22Rv1 (cell line): ENCODE results near the gene TTC13.

Source experiments
- ZFX ChIP-seq: fragments of 450-650 bp; IDR thresholded peaks from 2 replicates; pipeline ENCODE4 v1.6.1; 2017; ENCODE audit warnings: antibody characterized with exemption, borderline replicate concordance
- TF ChIP-seq, protein P1 (sequence below): fragments of 450-650 bp; IDR thresholded peaks from 2 replicates; pipeline ENCODE4 v1.5.1; 2017; ENCODE audit warnings: mild to moderate bottlenecking

DNA sequence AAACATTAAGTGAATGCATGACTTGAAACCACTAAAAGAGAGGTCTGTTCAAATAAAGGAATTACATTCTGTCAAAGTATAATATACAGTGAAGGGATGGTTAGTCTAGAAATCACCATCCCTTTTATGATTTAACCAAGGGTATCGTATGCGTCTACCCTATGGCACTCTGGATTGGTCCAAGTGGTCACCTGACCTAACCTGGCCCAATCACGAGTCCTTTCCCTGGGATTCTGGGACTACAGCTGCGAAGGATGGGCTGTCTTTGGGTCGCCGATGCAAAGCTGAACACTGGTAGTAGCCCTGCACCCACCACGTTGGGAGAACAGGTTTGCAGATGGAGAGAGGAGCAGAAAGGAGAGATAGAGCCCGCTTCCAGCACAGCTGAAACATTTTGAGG, 79.9 kb downstream of the TTC13 start:
- TF ChIP-seq, protein P1, sequence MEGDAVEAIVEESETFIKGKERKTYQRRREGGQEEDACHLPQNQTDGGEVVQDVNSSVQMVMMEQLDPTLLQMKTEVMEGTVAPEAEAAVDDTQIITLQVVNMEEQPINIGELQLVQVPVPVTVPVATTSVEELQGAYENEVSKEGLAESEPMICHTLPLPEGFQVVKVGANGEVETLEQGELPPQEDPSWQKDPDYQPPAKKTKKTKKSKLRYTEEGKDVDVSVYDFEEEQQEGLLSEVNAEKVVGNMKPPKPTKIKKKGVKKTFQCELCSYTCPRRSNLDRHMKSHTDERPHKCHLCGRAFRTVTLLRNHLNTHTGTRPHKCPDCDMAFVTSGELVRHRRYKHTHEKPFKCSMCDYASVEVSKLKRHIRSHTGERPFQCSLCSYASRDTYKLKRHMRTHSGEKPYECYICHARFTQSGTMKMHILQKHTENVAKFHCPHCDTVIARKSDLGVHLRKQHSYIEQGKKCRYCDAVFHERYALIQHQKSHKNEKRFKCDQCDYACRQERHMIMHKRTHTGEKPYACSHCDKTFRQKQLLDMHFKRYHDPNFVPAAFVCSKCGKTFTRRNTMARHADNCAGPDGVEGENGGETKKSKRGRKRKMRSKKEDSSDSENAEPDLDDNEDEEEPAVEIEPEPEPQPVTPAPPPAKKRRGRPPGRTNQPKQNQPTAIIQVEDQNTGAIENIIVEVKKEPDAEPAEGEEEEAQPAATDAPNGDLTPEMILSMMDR, result no peak
- no peak for TF ChIP-seq ZFX
